Activated CD8-positive, alpha-beta memory T cell treated with anti-CD3 and anti-CD28 coated beads, Interleukin-2, amount 50 U/mL, for 24 hours (primary cell): Measurements from ENCODE around the gene XRCC3.

ENCODE experiments used
- DNase-seq: peaks from one replicate; pipeline ENCODE4 v3.0.0-alpha.2; 2020; ENCODE audit errors: extremely low read depth

The XRCC3 gene

GRCh38 chr14:103726474-103726873 lies 11.2 kb upstream of the XRCC3 start:
- no peak for DNase-seq

GRCh38 chr14:103725739-103726395 lies 10.6 kb upstream of the XRCC3 start:
- no peak for DNase-seq

DNA sequence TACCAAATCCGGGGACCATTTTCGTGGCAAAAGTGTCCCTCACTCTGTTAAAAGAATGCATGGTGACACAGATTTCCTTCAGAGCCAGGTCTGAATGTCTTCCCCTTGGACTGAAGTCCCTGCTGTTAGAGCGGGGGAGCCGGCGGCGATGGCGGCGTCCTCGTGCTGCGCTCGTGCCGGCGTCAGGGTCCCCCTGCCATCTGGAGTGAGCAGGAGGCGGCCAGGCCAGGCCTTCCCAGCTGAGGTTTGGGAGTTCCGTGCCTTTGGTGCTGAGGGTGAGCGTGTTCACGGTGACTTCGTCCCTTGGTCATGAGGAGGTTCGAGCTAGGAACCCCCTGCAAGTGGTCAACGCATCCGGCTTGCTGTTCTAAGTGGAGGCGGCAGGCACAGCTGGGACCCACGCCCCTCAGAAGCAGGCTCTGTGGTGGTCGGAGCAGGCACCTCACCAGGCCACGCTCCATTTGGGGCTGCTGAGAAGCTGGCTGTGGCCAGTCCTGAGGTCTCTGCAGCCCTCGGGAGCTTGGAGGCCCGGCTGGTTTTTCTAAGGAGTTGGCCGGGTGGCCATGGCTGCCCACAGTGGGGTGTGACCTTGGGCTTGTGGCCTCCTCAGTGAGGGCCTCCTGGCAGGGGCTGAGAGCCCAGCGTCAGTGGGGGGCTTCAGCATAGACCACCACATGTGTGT lies 9.9 kb upstream of the XRCC3 start:
- DNase-seq = no peak

DNA sequence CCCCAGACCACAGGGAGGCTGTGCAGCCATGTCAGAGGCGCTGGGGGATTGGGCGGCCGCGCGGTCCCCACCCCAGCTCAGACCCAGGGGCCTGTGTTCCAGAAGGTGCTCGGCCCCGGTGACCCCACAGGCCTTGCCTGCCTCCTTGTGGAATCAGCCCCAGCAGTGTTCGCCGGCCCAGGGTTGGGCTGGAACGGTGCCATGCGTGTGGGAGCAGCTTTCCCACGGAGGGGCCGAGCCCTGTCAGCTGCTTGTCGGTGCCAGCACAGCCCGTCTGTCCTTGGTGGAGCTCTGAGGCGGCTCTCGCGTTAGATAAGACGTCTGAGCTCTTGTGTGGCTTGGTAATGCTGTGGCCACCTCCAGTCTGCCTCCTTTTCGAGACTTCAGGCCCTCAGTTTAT lies 8.9 kb upstream of the XRCC3 start:
- no peak for DNase-seq

- no peak for DNase-seq
Measured at GRCh38 chr14:103723748-103724081, 8.5 kb upstream of the XRCC3 start.

DNA sequence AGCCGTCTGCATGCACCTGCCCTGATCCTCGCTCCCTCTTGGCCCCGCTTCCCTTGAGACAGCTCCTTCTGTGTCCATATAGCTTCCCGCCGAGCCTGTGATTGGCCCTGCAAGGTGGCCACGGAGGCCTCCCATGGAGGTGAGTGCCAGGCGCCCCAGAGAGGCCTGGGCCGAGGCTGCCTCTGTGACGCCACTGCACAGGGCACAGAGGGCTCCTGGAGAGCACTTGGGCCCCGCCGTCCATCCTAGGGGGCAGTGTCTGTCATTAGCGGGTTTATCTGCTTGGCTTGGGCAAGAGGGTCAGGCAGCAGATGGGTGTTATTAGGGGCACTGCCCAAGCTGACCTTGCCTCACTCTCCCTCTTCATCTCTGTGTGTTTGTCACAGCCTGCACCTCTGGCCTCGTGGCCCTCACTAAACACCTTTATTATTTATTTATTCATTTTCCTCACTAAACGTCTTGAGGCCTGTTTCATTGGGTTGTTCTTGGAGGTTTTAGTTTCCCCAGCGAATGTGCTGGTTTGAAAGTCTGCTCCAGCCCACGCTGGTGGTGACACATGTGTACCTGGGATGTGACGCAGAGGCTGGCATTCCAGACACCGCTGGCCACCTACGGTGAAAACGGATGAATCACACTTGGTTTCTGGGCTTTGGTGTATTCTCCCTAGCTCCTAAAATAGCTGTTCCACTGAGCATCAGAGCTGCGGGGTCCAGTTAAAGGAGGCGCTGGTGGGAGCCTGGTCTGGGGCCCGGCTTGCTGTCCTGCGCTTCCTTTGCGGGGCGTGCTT lies 6.3 kb upstream of the XRCC3 start:
- DNase-seq = no peak

GRCh38 chr14:103719751-103720150 lies 4.5 kb upstream of the XRCC3 start:
- no peak for DNase-seq

DNA sequence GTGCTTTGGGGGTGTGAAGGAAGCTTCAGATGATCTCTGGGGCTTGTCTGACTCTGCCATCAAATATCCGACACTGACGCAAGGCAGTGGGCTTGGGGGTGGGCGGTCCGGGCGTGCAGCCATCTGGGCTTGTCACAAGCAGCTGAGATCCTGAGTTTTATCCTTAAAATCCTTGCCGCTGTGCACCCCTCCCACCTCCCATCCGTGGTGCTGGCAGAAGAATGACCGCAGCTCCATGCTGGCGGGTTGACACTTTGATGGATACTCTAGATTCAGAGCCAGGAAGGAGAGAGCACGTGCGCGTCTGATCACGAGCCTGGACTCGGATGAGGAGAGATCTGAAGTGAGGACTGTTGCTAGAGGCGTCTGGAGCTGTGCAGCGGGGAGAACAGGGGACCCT lies 3.3 kb upstream of the XRCC3 start:
- no peak for DNase-seq

- DNase-seq = no peak
Measured at GRCh38 chr14:103716899-103717411, 1.7 kb upstream of the XRCC3 start.

- DNase-seq = no peak
Measured at GRCh38 chr14:103716091-103716801, 995 bp upstream of the XRCC3 start.

DNA sequence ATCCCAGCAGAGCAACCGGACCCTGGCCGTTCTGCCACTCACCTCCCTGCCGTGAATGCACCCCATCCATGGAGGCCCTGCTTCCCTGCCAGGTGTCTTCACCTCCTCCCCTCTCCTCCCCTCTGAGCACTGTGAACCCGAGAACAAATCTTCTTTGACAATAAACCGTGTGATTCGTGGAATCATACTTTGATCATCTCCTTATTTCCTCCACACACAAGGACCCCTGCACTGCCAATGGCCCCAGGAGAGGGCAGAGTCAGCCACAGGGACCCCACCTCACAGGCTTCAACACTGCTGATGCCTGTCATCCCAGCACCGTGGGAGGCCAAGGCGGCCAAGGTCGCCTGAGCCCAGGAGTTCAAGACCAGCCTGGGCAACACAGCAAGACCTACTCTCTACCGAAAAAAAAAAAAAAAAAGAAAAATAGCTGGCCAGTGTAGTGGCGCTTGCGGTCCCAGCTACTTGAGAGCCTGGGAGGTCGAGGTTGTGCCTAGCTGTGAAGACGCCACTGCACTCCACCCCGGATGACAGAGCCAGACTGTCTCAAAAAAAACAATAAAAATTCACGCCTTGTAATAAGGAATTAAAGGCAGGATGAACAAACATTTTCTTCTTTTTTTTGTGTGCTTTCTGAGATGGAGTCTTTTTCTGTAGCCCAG lies 1.1 kb downstream of the XRCC3 start:
- no peak for DNase-seq

DNA sequence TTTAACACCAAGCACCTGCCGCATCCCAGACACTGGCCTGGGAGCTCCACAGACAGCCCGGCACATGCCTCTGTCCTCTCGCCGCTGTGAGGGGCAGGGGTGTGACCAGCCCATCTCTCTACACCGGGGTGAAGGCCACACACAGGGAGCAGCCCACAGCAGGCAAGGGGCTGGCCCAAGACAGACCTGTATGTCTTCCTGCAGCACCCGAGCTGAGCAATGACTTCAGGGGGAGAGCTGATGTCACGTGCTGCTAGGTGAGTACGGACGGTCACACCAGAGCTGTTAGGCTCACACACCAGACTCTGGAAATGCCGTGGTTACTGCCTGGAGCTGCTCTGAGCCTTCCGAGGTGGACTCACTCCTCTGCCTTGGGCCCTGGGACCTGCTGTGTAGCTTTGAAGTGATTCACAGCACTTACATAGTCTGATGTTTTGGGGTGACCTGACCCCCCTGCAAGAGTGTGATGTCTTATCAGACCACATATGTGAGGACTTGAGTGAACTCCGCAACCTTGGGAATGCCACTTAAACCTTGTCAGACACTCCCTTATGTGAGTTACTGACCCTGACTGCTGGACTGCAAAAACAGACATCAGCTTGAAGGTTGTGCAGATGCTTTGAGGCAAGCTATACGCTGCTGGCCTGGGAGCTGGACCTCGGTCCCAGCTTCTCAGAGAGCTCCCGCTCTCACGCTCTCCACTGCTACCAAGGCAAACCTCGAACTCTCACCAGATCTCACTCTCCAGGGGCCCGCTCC lies 1.8 kb downstream of the XRCC3 start:
- DNase-seq = no peak

GRCh38 chr14:103712633-103713247 lies 2.5 kb downstream of the XRCC3 start:
- DNase-seq = no peak

DNA sequence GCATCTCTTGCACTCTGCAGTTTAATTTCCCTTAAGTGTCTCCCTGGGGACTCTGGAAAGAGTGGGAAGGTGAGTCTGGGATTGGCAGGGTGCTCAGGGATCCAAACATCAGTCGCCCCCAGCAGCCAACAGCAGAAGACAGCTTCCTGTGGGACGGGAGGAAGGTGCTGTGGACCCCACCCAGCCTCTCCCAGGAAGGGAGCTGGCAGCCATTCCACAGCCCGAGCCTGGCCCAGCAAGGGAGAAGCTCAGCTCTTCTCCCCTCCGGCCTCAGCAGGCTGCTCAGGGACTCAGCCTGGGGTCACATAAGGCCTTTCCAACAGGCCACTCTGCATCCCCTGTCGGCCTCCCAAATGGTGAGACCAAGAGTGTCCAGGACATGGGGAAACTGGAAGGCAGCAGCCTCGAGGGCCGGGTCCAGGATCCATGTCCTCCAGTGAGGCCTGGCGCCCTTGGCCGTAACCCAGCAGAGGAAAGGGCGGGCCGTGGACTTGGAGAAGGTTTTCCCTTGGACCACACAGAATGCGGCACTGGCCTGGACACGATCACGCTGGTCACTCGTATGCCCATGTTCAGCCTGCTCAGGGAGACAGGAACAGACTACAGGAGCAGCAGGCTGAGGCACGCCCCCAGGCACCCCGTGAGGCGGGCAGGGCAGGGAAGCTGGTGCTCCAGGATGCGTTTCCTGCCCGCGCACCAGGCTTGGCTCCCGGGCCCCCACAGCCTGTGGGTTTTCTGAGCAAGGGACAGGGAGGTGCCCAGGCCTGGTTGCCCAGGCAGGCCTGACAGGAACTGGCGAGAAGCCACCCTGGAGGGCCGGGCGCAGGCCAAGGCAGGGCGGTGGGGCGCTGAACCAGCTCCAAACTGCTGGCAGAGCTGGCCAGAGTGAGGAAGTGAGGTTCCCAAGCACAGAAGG lies 3.5 kb downstream of the XRCC3 start:
- no peak for DNase-seq

DNA sequence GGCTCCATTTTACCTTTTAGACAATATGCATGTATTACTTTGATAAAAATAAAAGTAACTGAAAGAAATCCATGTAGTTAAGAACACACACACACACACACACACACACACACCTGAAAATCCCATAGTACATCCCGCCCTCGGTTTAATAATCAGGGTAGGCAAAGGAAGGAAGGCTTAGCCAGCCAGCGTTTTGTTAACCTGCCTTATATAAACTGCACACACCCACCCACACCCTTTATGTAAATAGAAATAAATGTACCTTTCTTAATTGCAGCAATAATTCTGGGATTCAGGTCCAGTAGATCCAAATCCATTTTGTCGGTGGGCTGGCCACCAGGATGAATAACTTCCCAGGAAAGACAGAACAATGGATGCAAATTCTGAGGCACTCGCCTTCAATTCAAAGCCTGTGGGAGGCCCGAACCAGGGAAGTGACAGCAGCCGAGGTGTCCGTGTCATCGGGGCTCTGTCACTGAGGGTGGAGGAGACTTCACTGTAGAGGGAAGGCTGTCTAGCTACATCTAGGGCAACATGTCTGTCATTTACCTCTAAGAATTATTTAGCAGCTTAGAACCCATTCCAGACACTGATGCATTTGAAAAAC lies 4.4 kb downstream of the XRCC3 start:
- DNase-seq = no peak

DNA sequence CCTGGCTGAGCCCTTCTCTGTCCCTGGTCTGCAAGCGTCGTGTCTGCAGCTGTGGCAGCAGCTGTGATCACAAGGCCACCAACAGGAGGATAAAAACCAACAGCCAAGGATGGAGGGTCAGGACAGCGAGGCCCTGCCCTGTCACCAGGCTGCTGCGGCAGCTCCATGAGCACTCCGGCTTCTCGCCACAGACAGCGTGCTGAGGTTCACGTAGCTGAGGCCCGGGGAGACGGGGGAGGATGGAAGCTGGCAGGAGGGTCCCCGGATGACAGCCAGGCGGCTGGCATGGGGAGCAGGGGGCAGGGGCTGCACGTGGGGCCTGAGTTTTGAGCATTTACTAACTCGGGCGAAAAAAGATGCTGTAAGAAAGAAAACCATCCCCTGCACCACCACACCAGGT lies 5.4 kb downstream of the XRCC3 start:
- no peak for DNase-seq

GRCh38 chr14:103708750-103709187 lies 6.5 kb downstream of the XRCC3 start:
- DNase-seq = no peak

DNA sequence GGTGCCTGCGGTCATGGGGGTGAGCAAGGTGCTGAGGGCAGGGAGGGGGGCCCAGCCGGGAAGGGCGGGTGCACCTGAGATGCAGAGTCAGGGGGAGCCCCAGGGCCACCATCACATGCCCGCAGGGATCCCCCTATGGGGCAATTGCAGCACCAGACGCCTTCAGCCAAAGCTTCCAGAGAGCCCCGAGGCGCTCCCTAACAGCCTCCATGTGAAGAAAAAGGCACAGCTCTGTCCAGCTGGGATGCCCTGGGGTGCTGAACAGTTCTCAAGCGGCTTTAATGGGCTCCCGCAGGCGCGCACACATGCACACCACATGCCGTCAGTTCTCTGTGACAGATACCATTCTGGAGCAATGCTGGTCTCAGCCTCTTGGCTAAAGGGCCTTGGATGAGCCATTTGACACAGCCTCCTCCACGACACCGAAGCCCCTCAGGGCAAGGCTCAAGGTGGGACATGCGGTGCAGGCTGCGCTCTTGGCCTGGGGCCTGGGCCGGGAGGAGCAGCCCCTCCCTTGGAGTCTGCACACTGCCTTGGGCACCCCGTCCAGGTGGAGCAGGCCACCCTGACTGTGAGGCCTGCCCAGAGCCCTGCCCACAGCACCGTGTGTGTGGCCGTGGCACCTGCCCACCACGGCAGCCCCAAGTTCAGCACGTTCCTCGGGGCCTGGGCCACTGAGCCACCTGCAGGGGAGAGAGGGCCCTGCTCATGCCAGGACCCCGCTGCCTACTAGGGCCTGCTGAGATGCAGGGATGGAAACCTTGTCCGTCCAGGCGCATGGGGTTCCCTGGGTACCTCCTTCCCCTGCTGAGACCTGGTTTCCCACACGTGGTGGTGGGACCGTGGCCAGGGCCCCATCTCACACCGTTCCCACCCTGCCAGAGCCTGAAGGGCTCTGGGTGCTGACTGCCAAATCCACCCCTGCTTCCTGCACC lies 7.7 kb downstream of the XRCC3 start:
- DNase-seq = no peak
